ENCODE data around the gene RPTOR.
"Not testable (repeated sequence)": the region's sequence is repeated elsewhere in the genome, so short reads cannot be mapped to it uniquely, and the experiment has no call there.

The RPTOR gene

DNA sequence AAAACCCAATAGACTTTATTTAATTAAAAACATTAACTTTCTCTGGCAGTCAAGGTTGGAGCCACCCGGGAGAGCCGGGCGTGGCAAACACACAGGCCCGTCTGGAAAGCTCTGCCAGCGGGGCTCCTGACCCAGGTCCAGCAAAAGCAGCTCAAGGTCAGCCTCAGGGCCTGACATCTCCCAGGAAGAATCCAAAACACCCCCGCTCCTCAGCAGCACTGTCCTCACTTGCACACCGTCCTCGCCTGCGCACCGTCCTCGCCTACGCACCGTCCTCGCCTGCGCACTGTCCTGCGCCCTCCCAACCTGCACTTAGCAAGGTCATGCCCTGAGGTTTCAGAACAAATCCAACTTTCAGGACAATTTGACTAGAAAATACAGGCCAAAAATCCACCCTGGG lies 31.4 kb upstream of the RPTOR start:
- DNase-seq: no peak

DNA sequence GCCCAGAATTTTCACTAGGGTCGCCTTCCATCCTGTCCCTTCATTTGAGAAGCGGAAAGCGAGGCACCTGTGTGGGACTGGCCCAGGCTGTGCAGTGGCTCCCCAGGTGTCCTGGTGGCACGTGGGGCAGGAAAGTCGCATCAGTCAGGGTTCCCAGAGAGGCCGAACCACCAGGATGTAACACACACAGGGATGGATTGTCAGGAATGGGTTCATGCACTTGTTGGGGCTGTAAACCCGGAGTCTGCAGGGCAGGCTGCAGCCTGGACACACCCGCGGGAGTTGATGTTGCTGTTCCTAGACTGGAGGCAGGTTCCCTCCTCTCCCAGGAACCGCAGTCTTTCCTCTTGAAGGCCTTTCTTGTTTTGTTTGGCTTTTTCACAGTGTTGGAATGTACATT lies 30.7 kb upstream of the RPTOR start:
- DNase-seq: peak; percentile 23

DNA sequence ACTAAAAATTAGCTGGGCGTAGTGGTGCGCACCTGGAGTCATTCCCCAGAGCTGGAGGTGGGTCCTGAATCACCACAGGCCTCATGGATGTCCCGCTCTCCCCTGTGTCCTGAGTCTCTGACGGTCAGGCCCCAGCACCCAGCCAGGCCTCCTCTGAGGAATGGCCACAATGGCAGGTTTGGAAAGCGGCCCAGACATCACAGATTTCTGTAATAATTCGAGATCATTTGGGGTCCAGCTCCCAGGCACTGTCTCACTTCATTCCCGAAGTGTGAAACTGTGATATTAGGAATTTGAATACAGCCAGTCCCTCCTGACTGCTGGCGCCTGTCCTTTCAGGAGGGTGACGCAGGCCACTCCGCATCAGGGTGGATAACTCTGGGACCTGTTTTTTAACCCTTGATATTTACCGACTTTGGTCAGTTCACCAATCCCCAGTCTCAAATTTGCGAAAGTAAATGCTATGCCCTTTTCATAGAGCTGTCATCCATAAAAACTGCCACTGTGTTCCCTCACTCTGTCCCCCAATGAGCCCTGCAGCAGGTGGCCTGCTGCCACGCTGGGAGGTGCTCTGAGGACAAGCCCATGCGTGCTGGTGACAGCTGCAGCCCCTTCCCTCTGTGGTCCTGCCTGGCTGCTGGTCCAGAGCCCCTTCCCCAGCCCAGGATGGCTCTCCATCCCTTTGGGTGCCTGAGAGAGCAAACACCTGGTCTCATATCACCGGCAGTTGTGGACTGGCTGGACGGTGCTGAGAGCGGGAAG lies 28.3 kb upstream of the RPTOR start:
- no peak for DNase-seq

DNA sequence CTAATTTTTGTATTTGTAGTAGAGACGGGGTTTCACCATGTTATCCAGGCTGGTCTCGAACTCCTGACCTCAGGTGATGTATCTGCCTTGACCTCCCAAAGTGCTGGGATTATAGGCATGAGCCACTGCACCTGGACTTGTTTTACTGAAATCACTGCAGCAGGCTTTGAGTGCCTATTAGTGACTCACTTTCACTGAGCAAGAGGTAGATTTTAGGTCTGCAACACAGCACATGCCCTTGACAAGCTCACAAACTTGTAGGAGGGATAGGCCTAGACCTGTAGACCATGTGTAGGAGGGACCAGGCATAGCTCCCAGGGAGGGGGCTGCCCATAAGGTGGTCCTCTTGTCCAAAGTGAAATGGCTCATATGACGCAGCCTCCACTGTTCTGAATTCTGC lies 27.0 kb upstream of the RPTOR start:
- DNase-seq: no peak

DNA sequence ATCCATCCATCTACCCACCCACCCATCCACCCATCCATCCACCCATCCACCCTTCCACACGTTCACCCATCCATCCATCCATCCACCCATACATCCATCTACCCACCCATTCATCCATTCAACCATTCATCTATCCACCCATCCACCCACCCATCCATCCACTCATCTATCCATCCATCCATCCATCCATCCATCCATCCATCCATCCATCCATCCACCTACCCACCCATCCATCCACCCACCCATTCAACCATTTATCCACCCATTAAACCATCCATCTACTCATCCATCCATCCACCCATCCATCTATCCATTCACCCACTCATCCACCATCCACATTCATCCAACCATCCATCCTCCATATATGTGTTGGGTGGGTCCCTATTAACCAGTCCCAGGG lies 26.2 kb upstream of the RPTOR start:
- DNase-seq: no peak

DNA sequence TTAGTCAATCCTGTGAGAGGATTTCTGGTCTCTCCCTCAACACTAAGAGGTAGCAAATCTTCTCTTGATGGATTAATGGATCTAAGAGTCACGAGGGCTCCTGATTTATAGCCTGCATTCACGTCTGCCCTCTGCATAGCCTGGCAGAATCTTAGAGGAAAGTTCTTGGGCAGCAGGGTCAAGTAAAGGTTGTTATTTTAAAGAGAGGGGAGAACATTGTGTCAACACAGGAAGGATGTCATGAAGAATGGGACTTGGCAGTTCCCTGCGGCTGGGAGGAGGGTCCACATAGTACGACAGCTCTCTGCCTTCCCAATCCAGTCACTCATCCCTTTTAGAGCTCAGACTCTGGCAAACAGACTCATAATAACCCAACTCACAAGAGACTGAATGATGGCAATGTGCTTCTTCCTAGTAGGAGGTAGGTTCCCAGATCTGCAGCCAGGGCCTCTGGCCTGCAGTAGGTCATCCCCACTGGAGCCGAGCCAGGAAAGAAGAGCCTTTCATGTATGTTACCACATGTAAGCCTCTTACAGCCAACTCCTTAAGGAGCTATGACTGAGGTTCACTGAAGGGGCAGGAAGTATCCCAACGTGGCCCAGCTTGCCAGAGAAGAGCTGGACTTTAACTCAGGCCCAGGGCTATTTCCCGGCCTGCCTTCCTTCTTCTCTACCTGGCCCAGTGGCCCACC lies 25.4 kb upstream of the RPTOR start:
- DNase-seq: no peak

DNA sequence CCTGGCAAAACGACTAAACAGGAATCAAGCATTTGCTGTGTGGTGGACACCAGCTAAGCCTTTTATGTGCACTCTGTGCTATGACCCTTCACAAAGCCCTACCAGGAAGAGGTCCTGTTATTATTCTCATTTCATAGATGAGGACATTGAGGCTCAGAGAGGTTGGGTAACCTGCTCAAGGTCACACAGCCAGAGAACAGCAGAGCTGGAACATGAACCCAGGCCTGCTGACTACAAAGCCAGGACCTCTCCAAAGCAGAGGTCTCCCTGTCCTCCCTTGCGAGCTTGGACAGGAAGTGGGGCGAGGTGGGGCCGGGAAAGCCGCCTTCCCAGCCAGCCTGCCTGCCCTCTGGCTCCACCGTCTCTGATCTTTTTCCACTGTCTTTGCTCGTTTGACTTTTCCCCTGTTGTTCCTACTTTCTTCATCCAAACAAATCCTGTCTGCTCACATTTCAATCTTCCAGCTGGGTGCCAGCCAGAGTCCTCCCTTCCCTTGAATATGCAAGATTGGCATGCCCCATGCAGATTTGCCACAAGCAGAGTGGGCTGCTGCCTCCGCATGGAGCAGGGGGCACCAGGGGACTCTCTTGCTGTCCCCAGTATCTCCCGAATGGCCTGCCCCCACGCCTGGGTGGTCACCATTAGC lies 23.7 kb upstream of the RPTOR start:
- DNase-seq: no peak

DNA sequence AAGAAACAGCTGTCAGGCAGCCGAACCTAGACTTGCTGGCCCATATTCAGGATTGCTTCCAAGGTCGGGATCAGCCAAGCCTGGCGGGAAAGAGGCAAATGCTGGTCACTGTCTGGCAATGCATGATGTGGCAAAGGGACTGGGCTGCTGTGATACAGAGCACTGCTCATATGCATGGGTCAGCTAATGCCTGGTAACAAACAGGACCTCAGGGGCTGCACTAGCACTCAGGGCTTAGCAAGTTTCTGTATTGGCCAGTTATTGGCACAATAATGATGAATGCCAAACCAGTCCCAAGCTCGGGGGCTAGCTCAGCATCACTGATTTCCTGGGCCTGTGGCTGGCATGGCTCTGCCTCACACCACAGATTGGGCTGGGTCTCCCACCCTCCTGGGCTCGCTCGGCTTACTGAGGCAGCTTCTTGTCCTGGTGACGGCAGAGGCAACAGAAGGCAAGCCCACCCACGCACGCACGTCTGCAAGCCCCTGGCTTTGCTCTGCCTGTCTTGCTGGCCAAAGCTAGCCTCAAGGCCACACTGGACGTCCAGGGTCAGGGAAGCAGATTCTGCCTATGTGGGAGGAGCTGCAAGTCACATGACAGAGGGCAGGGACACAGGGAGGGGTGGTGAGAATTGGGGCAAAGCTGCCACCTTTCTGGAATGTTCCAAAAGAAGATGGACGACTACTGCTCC lies 21.4 kb upstream of the RPTOR start:
- DNase-seq: no peak

GRCh38 chr17:80523956-80524712 lies 20.5 kb upstream of the RPTOR start:
- DNase-seq: no peak

- no peak for DNase-seq
Observed at GRCh38 chr17:80526116-80526910, 18.3 kb upstream of the RPTOR start.

- DNase-seq: no peak
Observed at GRCh38 chr17:80527016-80527645, 17.5 kb upstream of the RPTOR start.

- no peak for DNase-seq
Observed at GRCh38 chr17:80528536-80528935, 16.1 kb upstream of the RPTOR start.

DNA sequence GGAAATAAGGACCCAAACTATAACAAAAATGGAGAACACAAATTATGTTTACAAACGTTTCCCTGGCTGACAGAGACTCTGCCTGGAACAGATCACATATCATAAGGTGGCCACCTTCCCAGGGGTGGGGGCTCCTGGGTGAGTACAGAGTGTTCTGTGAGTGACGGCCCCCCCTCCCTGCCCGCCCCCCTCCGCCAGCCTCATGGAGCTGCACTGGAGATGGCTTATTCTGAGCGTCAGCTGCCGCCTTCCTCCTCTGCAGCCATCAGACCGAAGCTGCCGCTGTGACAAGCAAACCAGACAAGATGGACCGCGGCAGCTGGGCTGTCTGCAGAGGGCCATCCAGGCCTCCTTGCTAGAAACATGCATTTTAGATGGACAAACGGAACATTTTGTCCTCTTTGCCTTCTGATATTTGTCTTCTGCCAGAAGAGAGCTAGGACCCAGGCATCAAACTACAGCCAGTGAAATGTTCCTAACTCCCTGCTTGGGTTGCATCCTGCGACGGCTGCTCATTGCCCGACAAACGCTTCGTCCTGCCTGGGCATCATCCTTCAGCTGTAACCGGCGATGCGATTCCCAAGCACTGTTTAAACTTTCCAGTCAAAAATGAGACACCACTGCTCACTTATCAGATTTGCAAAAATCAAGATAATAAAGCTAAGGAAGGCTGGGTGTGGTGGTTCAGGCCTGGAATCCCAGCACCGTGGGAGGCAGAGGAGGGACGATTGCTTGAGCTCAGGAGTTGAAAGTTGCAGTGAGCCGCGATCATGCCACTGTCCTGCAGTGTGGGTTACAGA lies 15.3 kb upstream of the RPTOR start:
- DNase-seq: no peak

DNA sequence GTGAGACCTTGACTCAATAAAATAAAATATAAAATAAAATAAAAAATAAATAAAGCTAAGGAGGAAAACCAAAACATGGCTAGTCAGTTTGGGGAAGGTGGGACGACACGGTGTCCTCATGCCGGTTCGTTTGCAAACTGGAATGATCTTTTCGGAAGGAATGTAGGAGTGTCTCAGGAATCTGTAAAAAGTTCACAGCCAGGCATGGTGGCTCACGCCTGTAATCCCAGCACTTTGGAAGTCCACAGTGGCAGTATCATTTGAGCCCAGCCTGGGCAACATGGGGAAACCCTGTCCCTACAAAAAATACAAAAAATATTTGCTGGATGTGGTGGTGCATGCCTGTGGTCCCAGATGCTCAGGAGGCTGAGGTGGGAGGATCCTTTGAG lies 14.7 kb upstream of the RPTOR start:
- DNase-seq: no peak

DNA sequence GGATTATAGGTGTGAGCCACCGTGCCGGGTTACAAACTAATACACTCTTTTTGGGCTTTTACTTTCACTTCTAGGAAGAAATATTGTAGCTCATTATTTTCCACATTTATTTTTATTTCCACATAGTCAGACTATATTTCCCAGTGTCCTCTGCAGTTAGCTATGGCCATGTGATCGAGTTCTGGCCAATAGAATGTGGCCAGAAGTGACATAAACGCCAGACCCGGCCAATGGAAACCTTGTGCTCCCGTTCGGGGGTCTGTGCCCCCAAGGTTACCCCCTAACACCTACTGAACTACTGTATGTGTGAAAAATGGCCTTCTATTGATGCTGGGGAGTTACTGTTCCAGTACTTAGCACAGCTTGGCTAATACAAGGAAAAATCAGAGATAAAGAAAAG lies 13.2 kb upstream of the RPTOR start:
- no peak for DNase-seq

DNA sequence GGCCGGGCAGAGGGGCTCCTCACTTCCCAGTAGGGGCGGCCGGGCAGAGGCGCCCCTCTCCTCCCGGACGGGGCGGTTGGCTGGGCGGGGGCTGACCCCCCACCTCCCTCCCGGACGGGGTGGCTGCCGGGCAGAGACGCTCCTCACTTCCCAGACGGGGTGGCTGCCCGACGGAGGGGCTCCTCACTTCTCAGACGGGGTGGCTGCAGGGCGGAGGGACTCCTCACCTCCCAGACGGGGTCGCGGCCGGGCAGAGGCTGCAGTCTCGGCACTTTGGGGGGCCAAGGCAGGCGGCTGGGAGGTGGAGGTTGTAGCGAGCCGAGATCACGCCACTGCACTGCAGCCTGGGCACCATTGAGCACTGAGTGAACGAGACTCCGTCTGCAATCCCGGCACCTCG lies 7.3 kb upstream of the RPTOR start:
- not testable (repeated sequence) for DNase-seq

DNA sequence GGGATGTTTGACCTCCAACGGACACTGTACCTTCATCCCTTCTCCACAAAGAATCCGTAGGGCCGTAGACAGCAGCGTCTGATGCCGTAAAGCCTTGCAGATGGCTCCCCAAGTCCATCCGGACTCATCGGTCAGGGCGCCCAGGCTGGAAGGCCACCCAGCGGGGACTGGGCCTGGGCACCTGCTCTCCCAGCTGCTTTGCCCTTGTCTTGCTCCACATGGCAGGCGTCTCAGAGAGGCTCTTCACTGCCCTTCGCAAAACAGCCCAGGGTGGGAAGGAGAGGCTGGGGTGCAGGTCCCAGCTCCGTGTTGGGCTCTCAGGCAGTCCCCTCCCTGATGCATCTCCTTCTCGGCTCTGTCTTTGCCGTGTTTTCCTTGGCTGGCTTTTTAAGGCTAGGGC lies 6.2 kb upstream of the RPTOR start:
- no peak for DNase-seq

- DNase-seq: no peak
Observed at GRCh38 chr17:80539022-80539641, 5.5 kb upstream of the RPTOR start.

DNA sequence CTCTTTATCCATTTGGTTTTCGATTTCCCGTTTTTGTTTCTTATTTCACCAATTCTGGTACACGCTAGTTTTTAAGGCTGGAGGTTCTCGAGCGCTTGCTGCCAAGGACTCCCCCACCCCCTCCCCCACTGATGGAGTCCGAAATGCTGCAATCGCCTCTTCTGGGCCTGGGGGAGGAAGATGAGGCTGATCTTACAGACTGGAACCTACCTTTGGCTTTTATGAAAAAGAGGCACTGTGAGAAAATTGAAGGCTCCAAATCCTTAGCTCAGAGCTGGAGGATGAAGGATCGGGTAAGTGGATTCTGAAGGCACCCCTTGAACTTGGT lies 825 bp downstream of the RPTOR start:
- DNase-seq: no peak

DNA sequence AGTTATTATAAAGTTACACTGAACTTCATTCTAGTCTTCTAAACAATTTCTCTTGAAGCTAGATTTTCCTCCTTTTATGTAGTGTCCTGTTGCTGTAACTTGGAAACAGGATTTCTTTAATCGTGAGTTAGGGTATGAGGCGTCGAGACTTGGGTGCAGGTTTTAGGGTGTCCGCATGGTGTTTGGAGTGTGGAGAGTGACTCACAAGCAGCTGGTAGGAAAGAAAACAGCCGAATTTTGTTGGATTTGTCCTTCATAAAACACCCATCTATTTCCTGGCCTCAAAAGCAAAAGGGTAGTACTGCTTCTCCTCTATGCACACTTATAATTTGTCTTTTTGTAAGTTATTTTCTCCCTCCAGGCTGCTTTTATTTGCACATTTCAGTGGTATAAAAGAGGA lies 1.6 kb downstream of the RPTOR start:
- DNase-seq: no peak

Data from amniotic stem cell (primary cell).